Stimulated activated CD8-positive, alpha-beta memory T cell treated with anti-CD3 and anti-CD28 coated beads, Interleukin-15, amount 100 ng/mL, for 4 hours (primary cell): ENCODE results near the gene RIF1.

ENCODE experiments used
- DNase-seq, 2 donors: peaks; one replicate each; pipeline ENCODE4 v3.0.0-alpha.2; 2020; ENCODE audit warnings: low read depth in 2 of 2

Gene RIF1

GRCh38 chr2:151518802-151519201 lies 109.1 kb downstream of the RIF1 start:
- no peak for DNase-seq

DNA sequence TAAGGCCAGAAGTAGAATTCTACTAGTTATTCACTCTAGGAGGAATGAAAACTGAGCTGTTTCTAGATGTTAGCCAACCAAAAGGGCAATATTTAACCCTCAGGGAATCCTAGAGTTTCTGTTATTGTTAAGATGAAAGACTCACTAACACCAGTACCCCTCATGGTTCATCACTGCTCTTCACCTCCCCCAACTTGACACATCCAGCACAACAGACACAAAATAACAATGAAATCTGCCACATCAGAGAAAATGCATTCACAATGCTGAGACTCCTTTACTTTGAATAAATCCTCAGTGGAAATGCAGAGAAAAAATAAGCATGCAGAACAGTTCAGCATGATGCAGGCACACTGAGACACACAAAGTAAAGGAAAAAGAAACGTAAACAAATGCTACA lies 111.3 kb downstream of the RIF1 start:
- no peak for DNase-seq

DNA sequence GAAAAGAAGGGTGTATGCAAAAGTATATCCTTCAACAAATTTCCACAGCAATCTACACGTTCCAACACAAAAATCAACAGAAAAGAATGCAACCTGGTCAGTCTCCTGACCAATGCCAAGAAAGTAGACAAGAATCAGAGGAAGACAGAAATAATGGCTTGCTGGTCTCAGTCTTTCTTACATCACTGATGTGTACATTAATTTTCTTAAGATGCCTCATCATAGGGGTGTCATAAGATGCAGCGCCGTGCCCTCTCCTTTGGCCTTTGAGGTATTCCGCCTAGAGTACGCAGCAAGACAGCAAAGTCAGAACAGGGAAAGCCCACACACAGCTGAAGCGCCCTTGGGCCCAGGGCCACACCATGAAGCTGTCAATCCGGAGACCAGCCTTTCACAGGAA lies 112.9 kb downstream of the RIF1 start:
- no peak for DNase-seq

DNA sequence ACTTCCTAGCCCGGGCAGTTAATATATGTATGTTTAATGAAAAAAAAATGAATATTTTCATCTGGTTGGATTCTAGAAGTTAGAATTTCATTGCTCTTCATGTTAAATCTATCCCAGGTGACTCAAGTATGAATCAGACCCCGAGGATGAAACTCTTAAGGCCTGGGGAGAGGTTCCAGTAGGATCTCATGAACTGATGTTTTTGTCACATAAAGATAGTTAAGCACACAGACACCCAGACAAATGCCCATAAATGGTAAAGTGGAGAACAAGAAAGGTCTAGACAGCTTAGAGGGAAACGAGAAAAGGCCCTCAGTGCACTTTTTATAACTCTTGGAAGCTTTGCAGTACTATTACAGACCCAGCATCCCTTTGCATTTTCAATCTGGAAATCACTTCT lies 114.1 kb downstream of the RIF1 start:
- DNase-seq: no peak

DNA sequence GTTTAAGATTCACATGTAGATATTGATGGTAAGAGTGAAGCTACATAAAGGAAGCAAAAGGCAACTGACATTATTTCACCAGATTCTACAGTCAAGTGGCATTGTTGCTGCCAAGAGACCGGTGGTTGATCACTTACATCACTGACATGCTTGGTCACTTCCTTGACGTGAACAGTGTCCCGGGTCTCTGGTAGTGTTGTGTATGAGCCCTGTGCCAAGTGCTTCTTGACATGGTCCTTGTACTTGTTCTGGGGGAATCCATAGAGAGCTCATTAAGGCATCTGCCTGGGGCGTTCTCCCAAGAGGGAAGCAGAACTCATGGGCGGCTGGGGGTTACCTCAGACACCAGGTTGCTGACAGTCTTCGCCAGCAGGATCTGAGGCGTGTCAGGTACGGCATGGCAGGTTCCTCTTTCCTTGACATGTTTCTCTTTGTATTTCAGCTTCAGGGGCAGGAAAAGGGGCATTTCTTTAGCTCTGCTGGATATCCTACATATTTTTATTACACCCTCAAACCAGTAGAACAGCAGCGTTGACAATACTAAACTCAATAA lies 116.2 kb downstream of the RIF1 start:
- no peak for DNase-seq

- no peak for DNase-seq
Observed at GRCh38 chr2:151526572-151527090, 116.9 kb downstream of the RIF1 start.
